HEK293 (cell line): ENCODE results near the gene HTR6.

Source experiments
- CTCF ChIA-PET: fragments of 350-600 bp; formaldehyde crosslinking; extraction: SDS; loops from one replicate; lab custom pipeline; 2021; ENCODE audit warnings: antibody characterized with exemption; lab: Yijun Ruan, JAX
- POLR2A ChIA-PET: fragments of 300-600 bp; formaldehyde crosslinking; extraction: SDS; loops from one replicate; lab custom pipeline; 2020; ENCODE audit warnings: antibody characterized with exemption, inconsistent platforms; lab: Yijun Ruan, JAX
- H3K27ac ChIP-seq: fragments of 200-500 bp; sonication (Bioruptor generic); 2 replicates; pipeline ENCODE4 v1.5.1; 2014; ENCODE audit warnings: low read depth, low read length, control low read depth, inconsistent platforms; ENCODE audit errors: extremely low read depth
- H3K36me3 ChIP-seq, 2 experiments: fragments of 200-500 bp in 1 of 2; sonication (Bioruptor generic) in 1 of 2; 1 replicate in 1 of 2; 2 replicates in 1 of 2; pipeline ENCODE4 v1.5.1; 2014 to 2017; ENCODE audit warnings: inconsistent platforms in 2 of 2, low read length in 2 of 2; ENCODE audit not compliant: control insufficient read depth in 2 of 2, insufficient read depth in 1 of 2
- H3K4me1 ChIP-seq: fragments of 200-500 bp; sonication (Bioruptor generic); 2 replicates; pipeline ENCODE4 v1.5.1; 2014; ENCODE audit warnings: mild to moderate bottlenecking, low read length, inconsistent platforms; ENCODE audit not compliant: control insufficient read depth, insufficient read depth
- H3K4me3 ChIP-seq: 2 replicates; pipeline ENCODE4 v1.5.1; 2011; ENCODE audit warnings: low read depth, mild to moderate bottlenecking, control low read depth, low read length, moderate library complexity
- H3K9me3 ChIP-seq: fragments of 200-500 bp; sonication (Bioruptor generic); 2 replicates; pipeline ENCODE4 v1.5.1; 2014; ENCODE audit warnings: low read depth, low read length, inconsistent platforms; ENCODE audit not compliant: control insufficient read depth, insufficient read depth
- GLI2 ChIP-seq: fragments of 450-650 bp; formaldehyde crosslinking; IDR thresholded peaks from 2 replicates; pipeline ENCODE4; 2017; ENCODE audit warnings: missing biosample characterization, missing genetic modification characterization, low read depth, borderline replicate concordance
- KLF16 ChIP-seq: fragments of 450-650 bp; formaldehyde crosslinking; IDR thresholded peaks from 2 replicates; pipeline ENCODE4 v1.5.1; 2017; ENCODE audit warnings: missing biosample characterization, missing genetic modification characterization
- SETDB1 ChIP-seq: IDR thresholded peaks from one replicate; pipeline ENCODE4 v1.6.1; 2017; ENCODE audit warnings: mild to moderate bottlenecking, low read length, moderate library complexity, mixed read lengths; ENCODE audit not compliant: insufficient read length
- TRIM28 ChIP-seq: IDR thresholded peaks from 2 replicates; pipeline ENCODE4 v1.6.1; 2011; ENCODE audit warnings: low read length, control low read depth, borderline replicate concordance
- YY1 ChIP-seq: fragments of 450-650 bp; formaldehyde crosslinking; IDR thresholded peaks from 2 replicates; pipeline ENCODE4 v1.5.1; 2018; ENCODE audit warnings: missing biosample characterization, missing genetic modification characterization
- ZBTB11 ChIP-seq: fragments of 450-650 bp; formaldehyde crosslinking; conservative IDR thresholded peaks from 2 replicates; pipeline ENCODE4 v1.5.1; 2016; ENCODE audit warnings: low read depth, missing biosample characterization, missing genetic modification characterization
- ZFP37 ChIP-seq: fragments of 450-650 bp; formaldehyde crosslinking; IDR thresholded peaks from 2 replicates; pipeline ENCODE4 v1.5.1; 2016; ENCODE audit warnings: missing biosample characterization, missing genetic modification characterization
- ZNF10 ChIP-seq: fragments of 450-650 bp; formaldehyde crosslinking; IDR thresholded peaks from 2 replicates; pipeline ENCODE4 v1.5.1; 2017; ENCODE audit warnings: missing biosample characterization, missing genetic modification characterization
- ZNF16 ChIP-seq: fragments of 450-650 bp; formaldehyde crosslinking; IDR thresholded peaks from 2 replicates; pipeline ENCODE4 v1.5.1; 2016; ENCODE audit warnings: low read depth, missing biosample characterization, missing genetic modification characterization
- ZNF221 ChIP-seq: fragments of 450-650 bp; formaldehyde crosslinking; IDR thresholded peaks from 2 replicates; pipeline ENCODE4 v1.5.1; 2017; ENCODE audit warnings: missing biosample characterization, missing genetic modification characterization, borderline replicate concordance
- ZNF248 ChIP-seq: fragments of 450-650 bp; formaldehyde crosslinking; IDR thresholded peaks from 2 replicates; pipeline ENCODE4 v1.5.1; 2017; ENCODE audit warnings: missing biosample characterization, missing genetic modification characterization
- ZNF274 ChIP-seq, 2 experiments: fragments of 200-500 bp in 1 of 2; fragments of 450-650 bp in 1 of 2; sonication (Bioruptor generic) in 1 of 2; formaldehyde crosslinking in 1 of 2; IDR thresholded peaks; 2 replicates each; pipeline versions ENCODE4 v1.5.1 to v1.6.1; 2014 to 2016; ENCODE audit warnings: borderline replicate concordance in 1 of 2, inconsistent platforms in 1 of 2, low read length in 1 of 2, missing biosample characterization in 1 of 2, missing genetic modification characterization in 1 of 2
- ZNF311 ChIP-seq: fragments of 450-650 bp; formaldehyde crosslinking; IDR thresholded peaks from 2 replicates; pipeline ENCODE4 v1.5.1; 2017; ENCODE audit warnings: missing biosample characterization, missing genetic modification characterization, borderline replicate concordance
- ZNF423 ChIP-seq: fragments of 450-650 bp; formaldehyde crosslinking; IDR thresholded peaks from 2 replicates; pipeline ENCODE4 v1.5.1; 2016; ENCODE audit warnings: missing biosample characterization, missing genetic modification characterization
- ZNF501 ChIP-seq: fragments of 450-650 bp; formaldehyde crosslinking; IDR thresholded peaks from 2 replicates; pipeline ENCODE4 v1.5.1; 2016; ENCODE audit warnings: missing biosample characterization, missing genetic modification characterization
- ZNF521 ChIP-seq: fragments of 450-650 bp; formaldehyde crosslinking; IDR thresholded peaks from 2 replicates; pipeline ENCODE4 v1.5.1; 2017; ENCODE audit warnings: missing biosample characterization, mild to moderate bottlenecking, missing genetic modification characterization
- ZNF529 ChIP-seq: fragments of 450-650 bp; formaldehyde crosslinking; IDR thresholded peaks from 2 replicates; pipeline ENCODE4 v1.5.1; 2017; ENCODE audit warnings: missing genetic modification characterization, missing biosample characterization; ENCODE audit not compliant: insufficient replicate concordance
- ZNF571 ChIP-seq: fragments of 450-650 bp; formaldehyde crosslinking; IDR thresholded peaks from 2 replicates; pipeline ENCODE4 v1.5.0; 2017; ENCODE audit warnings: missing biosample characterization, missing genetic modification characterization
- ZNF596 ChIP-seq: fragments of 450-650 bp; IDR thresholded peaks from 2 replicates; pipeline ENCODE4 v1.5.0; 2018; ENCODE audit warnings: missing biosample characterization, mild to moderate bottlenecking, missing genetic modification characterization, moderate library complexity
- ZNF629 ChIP-seq: fragments of 450-650 bp; formaldehyde crosslinking; IDR thresholded peaks from 2 replicates; pipeline ENCODE4 v1.5.1; 2017; ENCODE audit warnings: missing biosample characterization, missing genetic modification characterization
- ZNF747 ChIP-seq: fragments of 450-650 bp; formaldehyde crosslinking; IDR thresholded peaks from 2 replicates; pipeline ENCODE4 v1.5.1; 2016; ENCODE audit warnings: missing biosample characterization, missing genetic modification characterization
- ZNF768 ChIP-seq: fragments of 450-650 bp; formaldehyde crosslinking; IDR thresholded peaks from 2 replicates; pipeline ENCODE4 v1.5.1; 2018; ENCODE audit warnings: missing biosample characterization, mild to moderate bottlenecking, missing genetic modification characterization
- ZNF792 ChIP-seq: fragments of 450-650 bp; formaldehyde crosslinking; IDR thresholded peaks from 2 replicates; pipeline ENCODE4 v1.5.1; 2016; ENCODE audit warnings: missing biosample characterization, missing genetic modification characterization
- TF ChIP-seq, protein P1 (sequence below): fragments of 450-650 bp; formaldehyde crosslinking; IDR thresholded peaks from 2 replicates; pipeline ENCODE4 v1.5.1; 2016; ENCODE audit warnings: missing biosample characterization, missing genetic modification characterization

The HTR6 gene

DNA sequence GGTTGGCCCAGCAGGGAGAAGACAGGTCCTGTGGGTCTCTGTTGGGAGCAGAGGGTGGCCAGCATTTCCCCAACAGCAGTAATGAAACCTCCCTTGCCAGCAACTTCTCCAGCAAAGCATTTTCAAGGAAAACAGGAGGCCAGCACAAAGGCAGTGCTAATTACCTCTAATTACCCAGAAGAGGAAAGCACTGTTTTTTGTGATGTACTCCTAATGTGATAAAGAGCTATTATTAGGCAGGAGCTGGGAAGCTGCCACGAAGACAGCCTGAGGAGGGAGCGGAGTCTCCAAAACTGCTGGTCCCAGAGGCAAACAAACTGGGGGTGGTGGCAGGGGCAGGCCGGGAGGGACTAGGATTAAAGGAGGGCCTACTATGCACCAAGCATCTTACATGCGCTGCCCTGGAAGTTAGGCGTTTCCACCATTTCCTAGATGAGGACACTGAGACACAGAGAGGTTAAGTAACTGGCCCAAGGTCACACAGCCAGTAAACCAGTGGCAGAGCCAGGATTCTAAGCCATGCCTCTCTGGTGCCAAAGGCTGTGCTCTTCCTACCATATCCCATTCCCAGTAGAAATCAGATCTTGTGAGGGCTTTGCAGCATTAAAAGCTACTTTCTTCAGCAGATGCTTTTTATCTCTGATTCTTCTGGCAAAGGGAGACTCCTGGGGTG, 24.5 kb downstream of the HTR6 start:
- CTCF ChIA-PET, result interaction anchor here (2.3 kb wide), 1 partner anchor 27 kb away, joined by 15 read pairs; no protein-coding TSS in a partner anchor
- Histone ChIP-seq H3K36me3 (no peaks in the 10 kb centered on the region), H3K4me1 (no peaks in the 10 kb centered on the region), H3K4me3 (no peak overlapping the region), H3K9me3 (no peaks in the 10 kb centered on the region), H3K27ac (no peak overlapping the region)
- TF ChIP-seq ZNF768 (tag by site-specific recombination) (0 out of 2 replicates have a peak, but pooled peaks have one; percentile 58), ZNF571 (no peak)
- POLR2A ChIA-PET, result no interaction called here

- no peaks in the 10 kb centered on the region for H3K4me1 ChIP-seq
- 0 out of 2 replicates have a peak, but pooled peaks have one; percentile 15 for TF ChIP-seq ZNF10
- TF ChIP-seq KLF16, result no peak
- TF ChIP-seq SETDB1, result peak; percentile 63
- TF ChIP-seq ZNF596 (tag by site-specific recombination), result no peak
- no peak for TF ChIP-seq YY1 (tag by site-specific recombination)
- no peak for TF ChIP-seq ZNF501
- H3K27ac ChIP-seq, result no peak overlapping the region
- H3K4me3 ChIP-seq, result no peak overlapping the region
- no peaks in the 10 kb centered on the region for H3K9me3 ChIP-seq
- no peaks in the 10 kb centered on the region for H3K36me3 ChIP-seq
- ChIA-PET POLR2A (no interaction called here), CTCF (interaction anchor here (2.3 kb wide), 1 partner anchor 28 kb away, joined by 15 read pairs; no protein-coding TSS in a partner anchor)
These were observed 25.2 kb downstream of the HTR6 start for GRCh38 chr1:19689856-19690255.

- TF ChIP-seq GLI2, result no peak
- no peak for TF ChIP-seq ZNF501
- TF ChIP-seq ZNF571, result no peak
- no peak for TF ChIP-seq ZNF747
- no peak for TF ChIP-seq ZNF792
- TF ChIP-seq ZBTB11 (tag by site-specific recombination), result no peak
- no peak for TF ChIP-seq ZNF311
- no peak for TF ChIP-seq ZNF16 (tag by site-specific recombination)
- no peak for TF ChIP-seq KLF16
- no peak for TF ChIP-seq ZNF521
- no peak for TF ChIP-seq ZNF629 (tag by site-specific recombination)
- TF ChIP-seq, protein P1, sequence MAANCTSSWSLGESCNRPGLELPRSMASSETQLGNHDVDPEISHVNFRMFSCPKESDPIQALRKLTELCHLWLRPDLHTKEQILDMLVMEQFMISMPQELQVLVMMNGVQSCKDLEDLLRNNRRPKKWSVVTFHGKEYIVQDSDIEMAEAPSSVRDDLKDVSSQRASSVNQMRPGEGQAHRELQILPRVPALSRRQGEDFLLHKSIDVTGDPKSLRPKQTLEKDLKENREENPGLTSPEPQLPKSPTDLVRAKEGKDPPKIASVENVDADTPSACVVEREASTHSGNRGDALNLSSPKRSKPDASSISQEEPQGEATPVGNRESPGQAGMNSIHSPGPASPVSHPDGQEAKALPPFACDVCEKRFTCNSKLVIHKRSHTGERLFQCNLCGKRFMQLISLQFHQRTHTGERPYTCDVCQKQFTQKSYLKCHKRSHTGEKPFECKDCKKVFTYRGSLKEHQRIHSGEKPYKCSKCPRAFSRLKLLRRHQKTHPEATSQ, result no peak
- TF ChIP-seq ZFP37 (tag by site-specific recombination), result no peak
- TF ChIP-seq ZNF274 (IDR thresholded peaks at IDR 0.05; ENCODE audit: low read length), result no peak
- TF ChIP-seq ZNF274 (tag by site-specific recombination; IDR thresholded peaks at IDR 0.05; ENCODE audit: borderline replicate concordance), result no peak
- TF ChIP-seq ZNF423, result no peak
- no peak for TF ChIP-seq ZNF248
- TF ChIP-seq ZNF221 (tag by site-specific recombination), result no peak
- TF ChIP-seq TRIM28, result no peak
- no peak for TF ChIP-seq ZNF529
- no peaks in the 10 kb centered on the region for H3K36me3 ChIP-seq
- ChIA-PET CTCF (interaction anchor here (2.3 kb wide), 1 partner anchor 28 kb away, joined by 15 read pairs; no protein-coding TSS in a partner anchor), POLR2A (no interaction called here)
- H3K4me1 ChIP-seq, result no peaks in the 10 kb centered on the region
- H3K27ac ChIP-seq, result no peak overlapping the region
- no peak overlapping the region for H3K4me3 ChIP-seq
- H3K9me3 ChIP-seq, result no peaks in the 10 kb centered on the region
These were observed 25.7 kb downstream of the HTR6 start for GRCh38 chr1:19690342-19690741.
